MM.1S (cell line): ENCODE measurements around the gene STK32C.

Source experiments
- EZH2 ChIP-seq: fragments of 300-600 bp; sonication (generic); optimal IDR thresholded peaks from 2 replicates; pipeline ENCODE3; 2017; ENCODE audit warnings: low read depth, mild to moderate bottlenecking, antibody characterized with exemption, low read length, mixed read lengths
- EZH2phosphoT487 ChIP-seq: fragments of 300-600 bp; sonication (generic); IDR thresholded peaks from 2 replicates; pipeline ENCODE4 v1.6.1; 2018; ENCODE audit warnings: antibody characterized with exemption, low read length
- TF ChIP-seq, protein P1 (sequence below): fragments of 300-600 bp; sonication (generic); IDR thresholded peaks from 2 replicates; pipeline ENCODE4 v1.5.1; 2016; ENCODE audit warnings: antibody characterized with exemption, low read length, mixed read lengths

DNA sequence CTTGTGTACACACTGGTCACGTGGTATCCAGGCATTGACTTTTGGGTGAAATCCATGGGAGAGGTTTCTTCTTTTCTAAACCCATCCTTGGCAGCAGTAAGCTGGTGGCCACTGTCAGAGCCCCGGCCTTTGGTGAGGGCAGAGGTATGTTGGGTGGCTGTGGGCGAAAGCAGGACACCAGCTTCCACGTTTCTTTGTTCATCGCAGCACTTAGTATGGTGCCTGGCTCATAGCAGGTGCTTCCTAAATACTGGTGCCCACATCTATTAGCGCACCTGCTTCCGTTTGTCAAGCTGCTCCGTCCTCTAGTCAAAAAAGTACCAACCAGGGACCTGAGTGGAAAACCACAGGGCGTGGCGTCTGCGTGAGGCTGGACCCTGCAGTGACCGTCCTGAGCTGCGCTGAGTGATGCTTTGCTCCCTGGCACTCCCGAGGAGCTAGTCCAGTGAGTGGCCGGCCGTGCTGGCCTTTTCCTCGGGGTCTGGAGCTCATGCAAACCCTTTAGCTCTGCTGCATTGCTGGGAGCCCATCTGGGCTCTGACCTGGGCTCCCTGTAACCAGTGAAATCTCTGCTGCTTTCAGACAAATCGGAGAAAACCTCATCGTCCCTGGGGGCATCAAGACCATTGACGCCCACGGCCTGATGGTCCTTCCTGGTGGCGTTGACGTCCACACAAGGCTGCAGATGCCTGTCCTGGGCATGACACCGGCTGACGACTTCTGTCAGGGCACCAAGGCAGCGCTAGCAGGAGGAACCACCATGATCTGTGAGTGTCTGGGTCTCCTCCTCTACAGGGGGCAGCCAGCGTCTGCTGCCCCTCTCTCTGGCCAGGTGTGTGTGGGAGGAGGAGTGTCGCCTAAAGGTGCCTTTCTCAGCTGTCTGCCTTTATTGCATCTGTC lies 115.4 kb downstream of the STK32C start:
- TF ChIP-seq, protein P1, sequence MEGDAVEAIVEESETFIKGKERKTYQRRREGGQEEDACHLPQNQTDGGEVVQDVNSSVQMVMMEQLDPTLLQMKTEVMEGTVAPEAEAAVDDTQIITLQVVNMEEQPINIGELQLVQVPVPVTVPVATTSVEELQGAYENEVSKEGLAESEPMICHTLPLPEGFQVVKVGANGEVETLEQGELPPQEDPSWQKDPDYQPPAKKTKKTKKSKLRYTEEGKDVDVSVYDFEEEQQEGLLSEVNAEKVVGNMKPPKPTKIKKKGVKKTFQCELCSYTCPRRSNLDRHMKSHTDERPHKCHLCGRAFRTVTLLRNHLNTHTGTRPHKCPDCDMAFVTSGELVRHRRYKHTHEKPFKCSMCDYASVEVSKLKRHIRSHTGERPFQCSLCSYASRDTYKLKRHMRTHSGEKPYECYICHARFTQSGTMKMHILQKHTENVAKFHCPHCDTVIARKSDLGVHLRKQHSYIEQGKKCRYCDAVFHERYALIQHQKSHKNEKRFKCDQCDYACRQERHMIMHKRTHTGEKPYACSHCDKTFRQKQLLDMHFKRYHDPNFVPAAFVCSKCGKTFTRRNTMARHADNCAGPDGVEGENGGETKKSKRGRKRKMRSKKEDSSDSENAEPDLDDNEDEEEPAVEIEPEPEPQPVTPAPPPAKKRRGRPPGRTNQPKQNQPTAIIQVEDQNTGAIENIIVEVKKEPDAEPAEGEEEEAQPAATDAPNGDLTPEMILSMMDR: no peak
- TF ChIP-seq EZH2 (no peak), EZH2phosphoT487 (no peak)
